Measurements from ENCODE around the gene TRIAP1. TPM values are rescaled to one million over a fixed set of nuclear protein-coding genes. Genes with fewer than 3 reads are reported as not detected.
"Not testable (repeated sequence)": the region's sequence is repeated elsewhere in the genome, so short reads cannot be mapped to it uniquely, and the experiment has no call there.

The TRIAP1 gene
- total RNA-seq, 1 donor from 2014 or later: 12.1 TPM

GRCh38 chr12:120488057-120488640 lies 42.0 kb upstream of the TRIAP1 start:
- Histone ChIP-seq H3K4me3 (no peak overlapping the region), H3K9me3 (no peaks in the 10 kb centered on the region), H3K36me3 (no peaks in the 10 kb centered on the region), H3K27me3 (no peaks in the 10 kb centered on the region), H3K27ac (no peak overlapping the region), H3K4me1 (no peaks in the 10 kb centered on the region)
- no peak for DNase-seq (ENCODE audit: low spot score in 2 of 2)
- intact Hi-C loops (cut with DNase I): no loop called here
- no peak for TF ChIP-seq CTCF (IDR thresholded peaks at IDR 0.05)

- intact Hi-C loops (cut with DNase I); H3K27ac ChIP-seq: not testable (repeated sequence)
Observed at GRCh38 chr12:120487552-120487951, 41.4 kb upstream of the TRIAP1 start.

GRCh38 chr12:120485961-120486881 lies 40.0 kb upstream of the TRIAP1 start:
- Histone ChIP-seq H3K36me3 (peaks cover 0 to 9% of the 10 kb centered on the region in 2 donors), H3K27me3 (no peaks in the 10 kb centered on the region), H3K4me1 (no peaks in the 10 kb centered on the region), H3K9me3 (no peaks in the 10 kb centered on the region), H3K27ac (no peak overlapping the region), H3K4me3 (no peak overlapping the region)
- intact Hi-C loops (cut with DNase I): no loop called here
- no peak for TF ChIP-seq CTCF (IDR thresholded peaks at IDR 0.05)
- DNase-seq (ENCODE audit: low spot score in 2 of 2): no peak

More at GRCh38 chr12:120487552-120487951, 41.4 kb upstream of the TRIAP1 start:
- not testable (repeated sequence) for H3K36me3 ChIP-seq; H3K27me3 ChIP-seq; DNase-seq (ENCODE audit: low spot score in 2 of 2); H3K9me3 ChIP-seq; H3K4me3 ChIP-seq; H3K4me1 ChIP-seq

- H3K4me3 ChIP-seq: no peak overlapping the region
- peaks cover 0 to 9% of the 10 kb centered on the region in 2 donors for H3K36me3 ChIP-seq
- H3K27ac ChIP-seq: no peak overlapping the region
- no peaks in the 10 kb centered on the region for H3K4me1 ChIP-seq
- DNase-seq (ENCODE audit: low spot score in 2 of 2): no peak
- no peaks in the 10 kb centered on the region for H3K27me3 ChIP-seq
- H3K9me3 ChIP-seq: no peaks in the 10 kb centered on the region
- intact Hi-C loops (cut with DNase I): no loop called here
- TF ChIP-seq CTCF (IDR thresholded peaks at IDR 0.05): no peak
Observed at GRCh38 chr12:120483621-120484020, 37.4 kb upstream of the TRIAP1 start.

- no peaks in the 10 kb centered on the region for H3K27me3 ChIP-seq
- H3K9me3 ChIP-seq: no peaks in the 10 kb centered on the region
- no peaks in the 10 kb centered on the region for H3K4me1 ChIP-seq
- H3K4me3 ChIP-seq: no peak overlapping the region
- DNase-seq (ENCODE audit: low spot score in 2 of 2): no peak
- peaks cover 0 to 9% of the 10 kb centered on the region in 2 donors for H3K36me3 ChIP-seq
- intact Hi-C loops (cut with DNase I): no loop called here
- no peak for TF ChIP-seq CTCF (IDR thresholded peaks at IDR 0.05)
- H3K27ac ChIP-seq: no peak overlapping the region
Observed at GRCh38 chr12:120481022-120481767, 35.0 kb upstream of the TRIAP1 start.
